ENCODE measurements around the gene YTHDC2.

The YTHDC2 gene

GRCh38 chr5:113562828-113563400 is 49.4 kb downstream of the YTHDC2 start:
- H3K4me3 ChIP-seq, result no peak overlapping the region
- H3K9me3 ChIP-seq (ENCODE audit: low read depth, low read length), result no peaks in the 10 kb centered on the region; the same call in 1 of the 2 replicates
- H3K27ac ChIP-seq, result no peak overlapping the region
- H3K9ac ChIP-seq (ENCODE audit: insufficient read length), result no peak overlapping the region
- no peak for DNase-seq (ENCODE audit: low read depth, low spot score)
- TF ChIP-seq EZH2 (IDR thresholded peaks at IDR 0.05) (no peak), POLR2AphosphoS5 (IDR thresholded peaks at IDR 0.05; ENCODE audit: borderline replicate concordance, low read depth, low read length) (no peak), FOXP2 (optimal IDR thresholded peaks at IDR 0.05; ENCODE audit: control extremely low read depth, extremely low read length, insufficient read depth) (no peak)
- H3K36me3 ChIP-seq (ENCODE audit: insufficient read depth, low read length), result peaks cover 56% of the 10 kb centered on the region

GRCh38 chr5:113569396-113569795 is 55.9 kb downstream of the YTHDC2 start:
- Histone ChIP-seq H3K36me3 (ENCODE audit: insufficient read depth, low read length) (peaks cover 80% of the 10 kb centered on the region), H3K27ac (no peak overlapping the region), H3K9me3 (ENCODE audit: low read depth, low read length) (no peaks in the 10 kb centered on the region; the same call in 1 of the 2 replicates), H3K4me3 (no peak overlapping the region), H3K9ac (ENCODE audit: insufficient read length) (no peak overlapping the region)
- TF ChIP-seq POLR2AphosphoS5 (IDR thresholded peaks at IDR 0.05; ENCODE audit: borderline replicate concordance, low read depth, low read length) (no peak), FOXP2 (optimal IDR thresholded peaks at IDR 0.05; ENCODE audit: control extremely low read depth, extremely low read length, insufficient read depth) (no peak), EZH2 (IDR thresholded peaks at IDR 0.05) (no peak)
- DNase-seq (ENCODE audit: low read depth, low spot score), result no peak

- H3K36me3 ChIP-seq (ENCODE audit: insufficient read depth, low read length), result peaks cover 63% of the 10 kb centered on the region
- no peak for DNase-seq (ENCODE audit: low read depth, low spot score)
- no peak overlapping the region for H3K27ac ChIP-seq
- no peak overlapping the region for H3K4me3 ChIP-seq
- no peak for TF ChIP-seq FOXP2 (optimal IDR thresholded peaks at IDR 0.05; ENCODE audit: control extremely low read depth, extremely low read length, insufficient read depth)
- TF ChIP-seq EZH2 (IDR thresholded peaks at IDR 0.05), result no peak
- no peak for TF ChIP-seq POLR2AphosphoS5 (IDR thresholded peaks at IDR 0.05; ENCODE audit: borderline replicate concordance, low read depth, low read length)
- no peak overlapping the region for H3K9ac ChIP-seq (ENCODE audit: insufficient read length)
- no peaks in the 10 kb centered on the region; the same call in 1 of the 2 replicates for H3K9me3 ChIP-seq (ENCODE audit: low read depth, low read length)
Measured at GRCh38 chr5:113572716-113573115, 59.2 kb downstream of the YTHDC2 start.

- H3K4me3 ChIP-seq, result no peak overlapping the region
- H3K27ac ChIP-seq, result no peak overlapping the region
- H3K9me3 ChIP-seq (ENCODE audit: low read depth, low read length), result no peaks in the 10 kb centered on the region; the same call in 1 of the 2 replicates
- H3K36me3 ChIP-seq (ENCODE audit: insufficient read depth, low read length), result peaks cover 54% of the 10 kb centered on the region
- H3K9ac ChIP-seq (ENCODE audit: insufficient read length), result no peak overlapping the region
- no peak for DNase-seq (ENCODE audit: low read depth, low spot score)
- no peak for TF ChIP-seq POLR2AphosphoS5 (IDR thresholded peaks at IDR 0.05; ENCODE audit: borderline replicate concordance, low read depth, low read length)
- TF ChIP-seq EZH2 (IDR thresholded peaks at IDR 0.05), result no peak
- no peak for TF ChIP-seq FOXP2 (optimal IDR thresholded peaks at IDR 0.05; ENCODE audit: control extremely low read depth, extremely low read length, insufficient read depth)
Measured at GRCh38 chr5:113574417-113574816, 60.9 kb downstream of the YTHDC2 start.

- H3K36me3 ChIP-seq (ENCODE audit: insufficient read depth, low read length), result peaks cover 56% of the 10 kb centered on the region
Measured at GRCh38 chr5:113575074-113575473, 61.6 kb downstream of the YTHDC2 start.

GRCh38 chr5:113578091-113578490 is 64.6 kb downstream of the YTHDC2 start:
- Histone ChIP-seq H3K36me3 (ENCODE audit: insufficient read depth, low read length) (peaks cover 35% of the 10 kb centered on the region), H3K9me3 (ENCODE audit: low read depth, low read length) (no peaks in the 10 kb centered on the region; the same call in 1 of the 2 replicates), H3K9ac (ENCODE audit: insufficient read length) (no peak overlapping the region), H3K4me3 (no peak overlapping the region), H3K27ac (no peak overlapping the region)
- no peak for DNase-seq (ENCODE audit: low read depth, low spot score)
- TF ChIP-seq FOXP2 (optimal IDR thresholded peaks at IDR 0.05; ENCODE audit: control extremely low read depth, extremely low read length, insufficient read depth), result no peak
- no peak for TF ChIP-seq POLR2AphosphoS5 (IDR thresholded peaks at IDR 0.05; ENCODE audit: borderline replicate concordance, low read depth, low read length)
- TF ChIP-seq EZH2 (IDR thresholded peaks at IDR 0.05), result no peak

More at GRCh38 chr5:113575074-113575473, 61.6 kb downstream of the YTHDC2 start:
- Histone ChIP-seq H3K27ac (no peak overlapping the region), H3K9me3 (ENCODE audit: low read depth, low read length) (no peaks in the 10 kb centered on the region; the same call in 1 of the 2 replicates), H3K9ac (ENCODE audit: insufficient read length) (no peak overlapping the region), H3K4me3 (no peak overlapping the region)
- no peak for DNase-seq (ENCODE audit: low read depth, low spot score)
- TF ChIP-seq FOXP2 (optimal IDR thresholded peaks at IDR 0.05; ENCODE audit: control extremely low read depth, extremely low read length, insufficient read depth) (no peak), EZH2 (IDR thresholded peaks at IDR 0.05) (no peak), POLR2AphosphoS5 (IDR thresholded peaks at IDR 0.05; ENCODE audit: borderline replicate concordance, low read depth, low read length) (no peak)

- Histone ChIP-seq H3K4me3 (no peak overlapping the region), H3K9me3 (ENCODE audit: low read depth, low read length) (no peaks in the 10 kb centered on the region; the same call in 1 of the 2 replicates), H3K36me3 (ENCODE audit: insufficient read depth, low read length) (peaks cover 24% of the 10 kb centered on the region), H3K9ac (ENCODE audit: insufficient read length) (no peak overlapping the region), H3K27ac (no peak overlapping the region)
- TF ChIP-seq FOXP2 (optimal IDR thresholded peaks at IDR 0.05; ENCODE audit: control extremely low read depth, extremely low read length, insufficient read depth), result no peak
- TF ChIP-seq EZH2 (IDR thresholded peaks at IDR 0.05), result no peak
- no peak for TF ChIP-seq POLR2AphosphoS5 (IDR thresholded peaks at IDR 0.05; ENCODE audit: borderline replicate concordance, low read depth, low read length)
- DNase-seq (ENCODE audit: low read depth, low spot score), result no peak
Measured at GRCh38 chr5:113581388-113581787, 67.9 kb downstream of the YTHDC2 start.

- no peak for DNase-seq (ENCODE audit: low read depth, low spot score)
- no peak overlapping the region for H3K4me3 ChIP-seq
Measured at GRCh38 chr5:113598150-113598549, 84.7 kb downstream of the YTHDC2 start.

More at GRCh38 chr5:113598150-113598549, 84.7 kb downstream of the YTHDC2 start:
- Histone ChIP-seq H3K9ac (ENCODE audit: insufficient read length) (no peak overlapping the region), H3K36me3 (ENCODE audit: insufficient read depth, low read length) (peaks cover 8% of the 10 kb centered on the region; the same call in 1 of the 2 replicates), H3K9me3 (ENCODE audit: low read depth, low read length) (no peaks in the 10 kb centered on the region), H3K27ac (no peak overlapping the region)
- TF ChIP-seq EZH2 (IDR thresholded peaks at IDR 0.05) (no peak), POLR2AphosphoS5 (IDR thresholded peaks at IDR 0.05; ENCODE audit: borderline replicate concordance, low read depth, low read length) (no peak), FOXP2 (optimal IDR thresholded peaks at IDR 0.05; ENCODE audit: control extremely low read depth, extremely low read length, insufficient read depth) (no peak)
